HepG2 (cell line): ENCODE measurements around the gene PPRC1. TPM values are rescaled to one million over a fixed set of nuclear protein-coding genes. Genes with fewer than 3 reads are reported as not detected.
A peak's percentile ranks its signal among the peaks of the same experiment; 100 is the strongest.

Experiments
- ATAC-seq: fragments of 200-7000 bp; cut with Tn5 transposase; 3 replicates; pipeline ENCODE4 v1.9.1; 2020; ENCODE audit warnings: mild to moderate bottlenecking, moderate library complexity
- BruUV-seq: library from RNA; stranded (reverse); fragments of 400-500 nt; replicated peaks from 2 replicates; lab custom pipeline; 2021; lab: Mats Ljungman, UMichigan
- CTCF ChIA-PET: fragments of 300-600 bp; formaldehyde crosslinking; extraction: SDS; loops from one replicate; lab custom pipeline; 2021; ENCODE audit warnings: low total read pairs, inconsistent platforms, low intra/inter-chr PET ratio; lab: Yijun Ruan, JAX
- POLR2A ChIA-PET: fragments of 350-600 bp; sonication (Branson Sonifier 250); formaldehyde crosslinking; loops from one replicate; lab custom pipeline; 2020; ENCODE audit warnings: antibody characterized with exemption, inconsistent platforms; lab: Yijun Ruan, JAX
- DNase-seq: peaks from one replicate; pipeline ENCODE4 v3.0.0-alpha.2; 2015; ENCODE audit warnings: low spot score
- FAIRE-seq: peaks from 3 replicates; lab custom pipeline; 2011; peaks lifted over from hg19 to GRCh38; lab: Jason Lieb, UNC
- H2AFZ ChIP-seq: one replicate; pipeline ENCODE4 v1.6.1; 2011; ENCODE audit warnings: low read length, inconsistent platforms
- H3K27ac ChIP-seq: fragments of 300-600 bp; 3 replicates; pipeline ENCODE4 v1.8.0; 2011; ENCODE audit warnings: mixed run types, mild to moderate bottlenecking, mixed read lengths, low read length, inconsistent platforms; ENCODE audit not compliant: insufficient read depth; ENCODE audit errors: extremely low read length
- H3K27me3 ChIP-seq, 2 experiments: fragments of 200-600 bp in 1 of 2; 2 replicates in 1 of 2; 3 replicates in 1 of 2; pipeline versions ENCODE4 v1.6.0 to v1.8.0; 2011; ENCODE audit warnings: low read length in 2 of 2, mild to moderate bottlenecking in 2 of 2, moderate library complexity in 2 of 2, inconsistent platforms in 1 of 2; ENCODE audit not compliant: insufficient read depth in 2 of 2, control insufficient read depth in 1 of 2
- H3K36me3 ChIP-seq, 2 experiments: fragments of 200-600 bp in 1 of 2; replicated peaks in 1 of 2; 2 replicates in 1 of 2; 3 replicates in 1 of 2; pipeline versions ENCODE4 v1.5.1 to v1.8.0; 2011; ENCODE audit warnings: low read length in 2 of 2, inconsistent platforms in 1 of 2; ENCODE audit not compliant: insufficient read depth in 2 of 2, control insufficient read depth in 1 of 2
- H3K4me1 ChIP-seq: 2 replicates; pipeline ENCODE4 v1.5.1; 2012; ENCODE audit warnings: low read length, inconsistent platforms; ENCODE audit not compliant: insufficient read depth
- H3K4me2 ChIP-seq: 2 replicates; pipeline ENCODE4 v1.6.0; 2011; ENCODE audit warnings: low read depth, low read length, inconsistent platforms
- H3K4me3 ChIP-seq, 3 experiments: fragments of 200-600 bp in 1 of 3; sonication (generic), shearing (Covaris generic) in 1 of 3; replicated peaks in 1 of 3; 2 replicates each; pipeline ENCODE4 v1.5.1; 2011 to 2016; ENCODE audit warnings: low read length in 3 of 3, inconsistent platforms in 2 of 3, low read depth in 2 of 3, mild to moderate bottlenecking in 2 of 3, control low read depth in 1 of 3, mixed read lengths in 1 of 3; ENCODE audit not compliant: insufficient read depth in 1 of 3
- H3K79me2 ChIP-seq: one replicate; pipeline ENCODE4 v1.6.1; 2011; ENCODE audit warnings: low read length, inconsistent platforms; ENCODE audit not compliant: insufficient read depth
- H3K9ac ChIP-seq: 2 replicates; pipeline ENCODE4 v1.6.0; 2011; ENCODE audit warnings: mild to moderate bottlenecking, low read depth, low read length, inconsistent platforms; ENCODE audit not compliant: insufficient read depth
- H3K9me3 ChIP-seq: 2 replicates; pipeline ENCODE4 v1.5.1; 2012; ENCODE audit warnings: mild to moderate bottlenecking, low read length
- H4K20me1 ChIP-seq: 2 replicates; pipeline ENCODE4 v1.6.0; 2011; ENCODE audit warnings: inconsistent platforms, mild to moderate bottlenecking, low read length, moderate library complexity; ENCODE audit not compliant: insufficient read depth
- ATM ChIP-seq: fragments of 450-650 bp; IDR thresholded peaks from 2 replicates; pipeline ENCODE4 v1.7.1; 2017; ENCODE audit warnings: mild to moderate bottlenecking, borderline replicate concordance
- ATRX ChIP-seq: sonication (generic); formaldehyde crosslinking; IDR thresholded peaks from 2 replicates; pipeline ENCODE4 v1.4.0; 2020; ENCODE audit warnings: missing genetic modification reagents, borderline replicate concordance
- FLYWCH1 ChIP-seq: sonication (generic); formaldehyde crosslinking; IDR thresholded peaks from 2 replicates; pipeline ENCODE4 v1.8.1; 2023; ENCODE audit warnings: mild to moderate bottlenecking, missing genetic modification reagents
- FOXO1 ChIP-seq: sonication (generic); formaldehyde crosslinking; IDR thresholded peaks from 2 replicates; pipeline ENCODE4 v1.4.0; 2020; ENCODE audit warnings: missing genetic modification reagents
- FOXO4 ChIP-seq: sonication (generic); formaldehyde crosslinking; conservative IDR thresholded peaks from 2 replicates; pipeline ENCODE4 v1.8.1; 2023; ENCODE audit warnings: missing genetic modification reagents
- KMT2B ChIP-seq: IDR thresholded peaks from 2 replicates; pipeline ENCODE4 v1.6.1; 2016; ENCODE audit warnings: missing genetic modification reagents, missing compliant biosample characterization
- RBM39 ChIP-seq: fragments of 200-400 bp; formaldehyde crosslinking; IDR thresholded peaks from one replicate; pipeline ENCODE4 v1.6.1; 2018; ENCODE audit warnings: antibody characterized with exemption, mild to moderate bottlenecking, low read depth, low read length; ENCODE audit not compliant: poor library complexity, severe bottlenecking
- TBX3 ChIP-seq: fragments of 450-650 bp; IDR thresholded peaks from 2 replicates; pipeline ENCODE4 v1.6.1; 2017; ENCODE audit warnings: antibody characterized with exemption, mild to moderate bottlenecking, inconsistent platforms, borderline replicate concordance
- ZBTB25 ChIP-seq: IDR thresholded peaks from 2 replicates; pipeline ENCODE4 v1.6.1; 2018; ENCODE audit warnings: missing genetic modification reagents
- ZBTB49 ChIP-seq: sonication (generic); formaldehyde crosslinking; IDR thresholded peaks from 2 replicates; pipeline ENCODE4 v1.4.0; 2020; ENCODE audit warnings: missing genetic modification reagents, borderline replicate concordance
- ZFP41 ChIP-seq: sonication (generic); formaldehyde crosslinking; IDR thresholded peaks from 2 replicates; pipeline ENCODE4 v1.4.0; 2020; ENCODE audit warnings: mild to moderate bottlenecking, missing genetic modification reagents, borderline replicate concordance
- ZNF124 ChIP-seq: sonication (generic); formaldehyde crosslinking; IDR thresholded peaks from 2 replicates; pipeline ENCODE4 v1.4.0; 2020; ENCODE audit warnings: missing genetic modification reagents
- ZNF17 ChIP-seq: sonication (generic); formaldehyde crosslinking; IDR thresholded peaks from 2 replicates; pipeline ENCODE4 v1.5.0; 2020; ENCODE audit warnings: mild to moderate bottlenecking, missing genetic modification reagents
- ZNF615 ChIP-seq: sonication (generic); formaldehyde crosslinking; IDR thresholded peaks from 2 replicates; pipeline ENCODE4 v1.5.0; 2020; ENCODE audit warnings: mild to moderate bottlenecking, missing genetic modification reagents, borderline replicate concordance
- WGBS: methylation state at CpG from one replicate; pipeline ENCODE4 v1.1.6; 2017; ENCODE audit warnings: low lambda C conversion rate; 5-methylcytosine and 5-hydroxymethylcytosine counted together
- in situ Hi-C: cut with HindIII; loops from 2 replicates; pipeline ENCODE4 v1.10.0; 2017; ENCODE audit warnings: low pct_unique_long_range_greater_than_20kb; ENCODE audit not compliant: extremely low pct_ligation_motif_present
- intact Hi-C: fragments of 100-400 bp; cut with micrococcal nuclease; formaldehyde crosslinking; loops from one replicate; pipeline ENCODE4 v1.10.0; 2022; ENCODE audit not compliant: unreplicated experiment
- polyA plus RNA-seq, 8 experiments: library from polyadenylated mRNA; depleted of rRNA in 3 of 8; stranded (reverse) in 7 of 8; unstranded in 1 of 8; fragments of >200 nt; fragmentation: Illumina TruSeq in 4 of 8; extraction: Trizol in 4 of 8; gene quantifications; 2 replicates each; pipeline versions ENCODE4 v1.2.1 to v1.2.3, GENCODE V29; 2011 to 2016; ENCODE audit warnings: low read depth in 4 of 8, missing spikeins in 1 of 8, mixed read lengths in 1 of 8; ENCODE audit not compliant: insufficient read depth in 1 of 8
- total RNA-seq, 5 experiments: library from RNA; depleted of rRNA; stranded (reverse); fragments of >200 nt; fragmentation: Illumina TruSeq; extraction: Trizol; gene quantifications; 2 replicates each; pipeline ENCODE4 v1.2.3, GENCODE V29; 2016; ENCODE audit warnings: low read depth in 1 of 5

Gene PPRC1
- total and polyA plus RNA-seq, 2 of the 13 experiments (the other 11 are each of a cell fraction or from before 2014, with no cell fraction given) = 18.7 to 24.2 TPM

GRCh38 chr10:102185272-102185671, 52.4 kb downstream of the PPRC1 start:
- in situ Hi-C loops = no loop called here
- intact Hi-C loops = no loop called here
- Histone ChIP-seq H3K27ac (no peak overlapping the region), H2AFZ (no peak overlapping the region), H3K4me1 (peaks cover 11% of the 10 kb centered on the region), H3K9ac (no peak overlapping the region), H3K79me2 (no peaks in the 10 kb centered on the region), H3K4me2 (no peak overlapping the region), H4K20me1 (no peaks in the 10 kb centered on the region), H3K27me3 (no peaks in the 10 kb centered on the region), H3K4me3 (no peak overlapping the region), H3K36me3 (no peaks in the 10 kb centered on the region), H3K9me3 (peaks cover 19% of the 10 kb centered on the region)
- no peak for TF ChIP-seq ZBTB25 (CRISPR knock-in tag)
- peak; percentile 100 for TF ChIP-seq ZNF124 (CRISPR knock-in tag)
- CTCF ChIA-PET = no interaction called here
- DNase-seq (no peak), FAIRE-seq (no peak), ATAC-seq (no peak)
- 3% methylated on average over 2 of the region's 2 CpGs for WGBS
- no TSS peak for BruUV-seq
- POLR2A ChIA-PET = no interaction called here

- Histone ChIP-seq H3K27me3 (no peaks in the 10 kb centered on the region), H3K9ac (no peak overlapping the region), H4K20me1 (no peaks in the 10 kb centered on the region), H3K4me2 (no peak overlapping the region), H2AFZ (no peak overlapping the region), H3K4me3 (no peak overlapping the region), H3K79me2 (no peaks in the 10 kb centered on the region), H3K4me1 (peaks cover 11% of the 10 kb centered on the region), H3K27ac (no peak overlapping the region), H3K9me3 (peaks cover 19% of the 10 kb centered on the region), H3K36me3 (no peaks in the 10 kb centered on the region)
- BruUV-seq = no TSS peak
- POLR2A ChIA-PET = no interaction called here
- FAIRE-seq = no peak
- intact Hi-C loops (no loop called here), in situ Hi-C loops (no loop called here)
- WGBS = 63% methylated on average over 15 of the region's 15 CpGs
- CTCF ChIA-PET = no interaction called here
- no peak for TF ChIP-seq ZBTB49 (CRISPR knock-in tag)
- TF ChIP-seq ATRX (CRISPR knock-in tag) = no peak
- TF ChIP-seq RBM39 = no peak
- TF ChIP-seq KMT2B (CRISPR knock-in tag) = no peak
- TF ChIP-seq FOXO1 (CRISPR knock-in tag) = no peak
- TF ChIP-seq ZNF17 (CRISPR knock-in tag) = no peak
- TF ChIP-seq TBX3 = no peak
- no peak for TF ChIP-seq ZFP41 (CRISPR knock-in tag)
- TF ChIP-seq FLYWCH1 (CRISPR knock-in tag) = no peak
- TF ChIP-seq ATM = no peak
- TF ChIP-seq FOXO4 (CRISPR knock-in tag) = no peak
- no peak for TF ChIP-seq ZNF615 (CRISPR knock-in tag)
- DNase-seq = no peak
- ATAC-seq = no peak
Observed at GRCh38 chr10:102185811-102186527, 53.1 kb downstream of the PPRC1 start.
